Spinal cord (tissue), 10 donors: ENCODE results near the gene MKI67. TPM values are rescaled to one million over a fixed set of nuclear protein-coding genes. Genes with fewer than 3 reads are reported as not detected.
"Not testable (repeated sequence)": the region's sequence is repeated elsewhere in the genome, so short reads cannot be mapped to it uniquely, and the experiment has no call there.

Experiments used
- DNase-seq, 6 donors: peaks; one replicate each; pipeline versions ENCODE4 v3.0.0 to v3.0.0-alpha.2; 2013 to 2015; ENCODE audit warnings: low spot score in 6 of 6, low read depth in 4 of 6
- H3K27ac ChIP-seq: one replicate; pipeline ENCODE4 v1.5.1; 2013; ENCODE audit warnings: low read depth, low read length, control low read depth
- H3K27me3 ChIP-seq: one replicate; pipeline ENCODE4 v1.6.1; 2013; ENCODE audit warnings: low read length; ENCODE audit not compliant: control insufficient read depth, insufficient read depth
- H3K36me3 ChIP-seq: one replicate; pipeline ENCODE4 v1.6.1; 2013; ENCODE audit warnings: low read length; ENCODE audit not compliant: control insufficient read depth, insufficient read depth
- H3K4me1 ChIP-seq: one replicate; pipeline ENCODE4 v1.6.1; 2013; ENCODE audit warnings: low read length; ENCODE audit not compliant: control insufficient read depth, insufficient read depth
- H3K4me3 ChIP-seq: one replicate; pipeline ENCODE4 v1.5.1; 2013; ENCODE audit warnings: low read depth, low read length, control low read depth
- H3K9me3 ChIP-seq: one replicate; pipeline ENCODE4 v1.6.1; 2013; ENCODE audit warnings: low read length; ENCODE audit not compliant: control insufficient read depth, insufficient read depth
- WGBS: methylation state at CpG from one replicate; pipeline ENCODE4 v1.1.5; 2013; ENCODE audit warnings: missing lambda C conversion rate; ENCODE audit not compliant: insufficient coverage; 5-methylcytosine and 5-hydroxymethylcytosine counted together
- long read RNA-seq, 4 donors: transcript quantifications; one replicate each; lab custom pipeline, GENCODE V29; 2026
- polyA plus RNA-seq, 2 donors: library from polyadenylated mRNA; unstranded; fragments of 120-200 nt; gene quantifications; one replicate each; pipeline ENCODE4 v1.2.1, GENCODE V29; 2013; ENCODE audit not compliant: insufficient read length in 2 of 2
- total RNA-seq, 2 donors: library from RNA; depleted of rRNA in 1 of 2; stranded (reverse); fragments of 120-200 nt in 1 of 2; fragments of >200 nt in 1 of 2; gene quantifications; one replicate each; pipeline versions ENCODE4 v1.2.3 to v1.2.4, GENCODE V29; 2013 to 2014
- donor health status: healthy.

The MKI67 gene, protein sequence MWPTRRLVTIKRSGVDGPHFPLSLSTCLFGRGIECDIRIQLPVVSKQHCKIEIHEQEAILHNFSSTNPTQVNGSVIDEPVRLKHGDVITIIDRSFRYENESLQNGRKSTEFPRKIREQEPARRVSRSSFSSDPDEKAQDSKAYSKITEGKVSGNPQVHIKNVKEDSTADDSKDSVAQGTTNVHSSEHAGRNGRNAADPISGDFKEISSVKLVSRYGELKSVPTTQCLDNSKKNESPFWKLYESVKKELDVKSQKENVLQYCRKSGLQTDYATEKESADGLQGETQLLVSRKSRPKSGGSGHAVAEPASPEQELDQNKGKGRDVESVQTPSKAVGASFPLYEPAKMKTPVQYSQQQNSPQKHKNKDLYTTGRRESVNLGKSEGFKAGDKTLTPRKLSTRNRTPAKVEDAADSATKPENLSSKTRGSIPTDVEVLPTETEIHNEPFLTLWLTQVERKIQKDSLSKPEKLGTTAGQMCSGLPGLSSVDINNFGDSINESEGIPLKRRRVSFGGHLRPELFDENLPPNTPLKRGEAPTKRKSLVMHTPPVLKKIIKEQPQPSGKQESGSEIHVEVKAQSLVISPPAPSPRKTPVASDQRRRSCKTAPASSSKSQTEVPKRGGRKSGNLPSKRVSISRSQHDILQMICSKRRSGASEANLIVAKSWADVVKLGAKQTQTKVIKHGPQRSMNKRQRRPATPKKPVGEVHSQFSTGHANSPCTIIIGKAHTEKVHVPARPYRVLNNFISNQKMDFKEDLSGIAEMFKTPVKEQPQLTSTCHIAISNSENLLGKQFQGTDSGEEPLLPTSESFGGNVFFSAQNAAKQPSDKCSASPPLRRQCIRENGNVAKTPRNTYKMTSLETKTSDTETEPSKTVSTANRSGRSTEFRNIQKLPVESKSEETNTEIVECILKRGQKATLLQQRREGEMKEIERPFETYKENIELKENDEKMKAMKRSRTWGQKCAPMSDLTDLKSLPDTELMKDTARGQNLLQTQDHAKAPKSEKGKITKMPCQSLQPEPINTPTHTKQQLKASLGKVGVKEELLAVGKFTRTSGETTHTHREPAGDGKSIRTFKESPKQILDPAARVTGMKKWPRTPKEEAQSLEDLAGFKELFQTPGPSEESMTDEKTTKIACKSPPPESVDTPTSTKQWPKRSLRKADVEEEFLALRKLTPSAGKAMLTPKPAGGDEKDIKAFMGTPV (N-terminal part only)
- total RNA-seq (10 to 100 TPM in 1 of 2 donors, 1 to 10 TPM in 1; 9.3 to 22.4 TPM), polyA plus RNA-seq (10 to 100 TPM; 23.5 to 37.4 TPM)
- long read RNA-seq, donor 1, result 0 reads
- long read RNA-seq, donor 2, partial matches to known transcripts, result 6 of 6 reads
- long read RNA-seq, donor 2, other reads (novel, unspliced or antisense), result 0 of 6 reads
- long read RNA-seq, donor 3, result 0 reads
- long read RNA-seq, donor 4, result 0 reads

DNA sequence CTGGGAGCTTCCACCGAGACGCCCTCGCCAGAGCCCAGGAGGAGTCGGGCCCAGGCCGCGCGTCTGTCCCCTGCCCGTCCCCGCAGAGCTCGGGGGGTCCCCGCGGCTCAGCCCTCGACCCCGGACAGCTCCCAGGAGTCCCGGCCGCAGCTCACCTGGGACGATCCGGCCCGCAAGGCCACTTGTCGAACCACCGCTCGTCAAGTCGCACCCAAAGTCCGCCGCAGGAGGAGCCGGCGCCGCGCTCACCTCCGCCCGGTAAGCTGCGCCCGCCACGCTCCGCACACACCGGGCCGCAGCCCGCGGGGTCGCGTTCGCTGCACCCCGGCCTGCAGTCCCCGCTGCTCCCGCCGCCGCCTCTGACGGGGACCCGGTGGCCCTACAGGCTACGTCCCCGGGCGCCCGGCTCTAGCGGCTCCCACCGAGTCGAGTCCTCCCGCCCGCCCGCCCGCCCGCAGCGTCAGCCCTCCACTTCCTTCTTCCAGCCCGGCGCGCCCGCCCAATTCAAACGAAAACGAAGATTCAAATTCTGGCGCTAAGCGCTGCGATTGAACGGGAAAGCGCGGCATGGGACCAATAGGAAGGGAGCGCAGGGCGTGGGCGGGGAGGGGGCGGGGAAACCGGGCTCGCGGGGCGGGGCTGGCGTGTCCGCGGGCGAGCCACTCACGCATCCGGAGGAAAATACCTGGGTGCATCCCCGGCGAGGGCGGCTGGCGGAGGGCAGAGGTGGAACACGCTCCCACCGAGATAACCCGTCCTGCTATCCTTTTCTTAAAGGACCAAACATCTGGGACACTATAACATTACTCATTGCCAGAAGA is at the start of gene MKI67:
Gene MKI67 (minus strand): TSS at position 480 of the 821 bp plus-strand sequence. CDS start 756 bp downstream, outside the sequence.
- H3K27me3 ChIP-seq, result peaks cover 12% of the 10 kb centered on the region
- peaks cover 20% of the 10 kb centered on the region for H3K4me1 ChIP-seq
- H3K9me3 ChIP-seq, result no peaks in the 10 kb centered on the region
- peak; percentile 68 to 97 (median 88) for DNase-seq
- H3K36me3 ChIP-seq, result no peaks in the 10 kb centered on the region
- no peak within 1 kb of the TSS for H3K27ac ChIP-seq
- peak within 1 kb of the TSS; percentile 56 for H3K4me3 ChIP-seq
- under 1% methylated on average over 93 of the region's 95 CpGs for WGBS

DNA sequence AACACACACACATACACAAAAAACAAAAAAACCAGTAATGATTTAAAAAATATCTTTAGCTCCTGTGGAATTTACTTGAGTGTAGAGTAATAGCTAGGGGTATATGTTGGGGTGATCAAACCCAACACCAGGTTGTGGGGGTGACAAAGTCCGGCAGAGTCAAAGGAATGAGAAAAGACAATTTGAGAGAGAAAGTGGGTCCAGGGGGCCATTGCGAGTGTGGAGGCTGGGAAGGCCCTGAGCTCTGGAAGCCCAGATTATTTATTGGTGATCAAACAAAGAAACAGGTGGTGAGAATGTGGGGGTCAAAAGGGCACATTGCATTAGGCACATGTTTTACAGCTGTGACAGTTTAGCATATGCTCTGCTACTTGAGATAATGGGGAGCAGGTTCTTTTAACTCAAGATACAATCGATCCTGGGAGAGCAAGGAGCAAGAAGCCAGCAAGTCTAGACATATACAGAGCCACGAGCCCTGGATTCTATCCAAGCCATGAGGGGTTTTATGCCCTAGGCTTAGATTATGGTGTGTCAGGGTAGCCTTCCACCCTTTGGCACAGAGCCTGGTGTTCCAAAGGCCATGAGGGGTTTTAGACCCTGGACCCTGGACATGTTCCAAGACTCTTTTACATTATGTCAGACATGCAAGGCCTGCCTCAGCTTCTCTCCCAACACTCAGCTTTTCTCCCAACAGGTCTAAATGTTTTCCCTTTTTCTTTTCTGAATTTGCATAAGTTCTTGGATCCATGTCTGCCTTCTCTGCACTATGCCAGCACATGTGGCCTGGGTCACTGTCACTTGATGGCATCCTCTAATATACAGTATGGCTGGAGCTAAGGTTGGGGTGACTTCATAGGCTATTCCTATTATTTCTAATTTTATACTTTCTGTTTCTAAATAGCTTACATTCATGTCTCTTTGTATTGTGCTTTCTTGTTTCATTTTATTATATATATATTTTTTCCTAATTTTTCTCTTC is 48.6 kb upstream of the MKI67 start:
- H3K4me3 ChIP-seq, result no peak overlapping the region
- H3K9me3 ChIP-seq, result peaks cover 2% of the 10 kb centered on the region
- WGBS, result 84% methylated on average over 4 of the region's 4 CpGs
- H3K36me3 ChIP-seq, result no peaks in the 10 kb centered on the region
- H3K4me1 ChIP-seq, result no peaks in the 10 kb centered on the region
- H3K27ac ChIP-seq, result no peak overlapping the region
- no peaks in the 10 kb centered on the region for H3K27me3 ChIP-seq
- no peak for DNase-seq

DNA sequence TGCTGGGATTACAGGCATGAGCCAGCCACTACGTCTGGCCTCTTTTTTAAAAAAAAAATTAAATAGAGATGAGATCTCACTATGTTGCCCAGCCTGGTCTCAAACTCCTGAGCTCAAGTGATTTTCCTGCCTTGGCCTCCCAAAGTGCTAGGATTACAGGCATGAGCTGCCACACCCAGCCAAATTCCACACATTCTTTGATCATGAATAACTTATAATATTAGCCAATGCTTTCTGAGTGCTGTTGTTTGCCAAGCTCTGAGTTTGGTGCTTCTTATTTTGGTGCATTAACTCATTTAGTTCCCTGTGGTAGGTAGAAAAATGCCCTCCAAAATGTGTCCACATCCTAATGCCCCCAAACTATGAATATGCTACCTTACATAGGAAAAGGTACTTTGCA is 47.2 kb upstream of the MKI67 start:
- H3K4me3 ChIP-seq, result no peak overlapping the region
- no peaks in the 10 kb centered on the region for H3K36me3 ChIP-seq
- no peak overlapping the region for H3K27ac ChIP-seq
- DNase-seq, result no peak
- H3K4me1 ChIP-seq, result peaks cover 7% of the 10 kb centered on the region
- WGBS, result no CpG with 5 or more reads among the region's 1 CpG
- peaks cover 2% of the 10 kb centered on the region for H3K9me3 ChIP-seq
- H3K27me3 ChIP-seq, result no peaks in the 10 kb centered on the region

DNA sequence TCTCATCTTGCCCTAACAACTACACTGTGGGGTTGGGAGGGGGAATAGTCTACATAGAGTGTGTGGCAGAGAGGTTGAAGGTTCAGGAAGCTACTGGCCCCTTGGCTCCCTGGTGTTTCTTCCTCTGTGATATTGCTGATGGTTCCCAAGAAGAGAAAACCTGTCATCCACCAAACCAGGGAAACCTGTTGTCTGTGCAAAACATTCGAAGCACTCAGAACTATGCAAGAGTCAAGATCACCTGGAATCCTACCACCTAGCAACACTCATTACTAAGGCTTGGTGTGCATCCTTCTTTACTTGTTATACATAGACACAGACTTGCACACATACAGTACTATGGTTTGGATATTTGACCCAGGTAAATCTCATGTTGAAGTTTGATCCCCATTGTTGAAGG is 46.5 kb upstream of the MKI67 start:
- H3K9me3 ChIP-seq, result peaks cover 2% of the 10 kb centered on the region
- WGBS, result 89% methylated on average over 1 of the region's 1 CpG

DNA sequence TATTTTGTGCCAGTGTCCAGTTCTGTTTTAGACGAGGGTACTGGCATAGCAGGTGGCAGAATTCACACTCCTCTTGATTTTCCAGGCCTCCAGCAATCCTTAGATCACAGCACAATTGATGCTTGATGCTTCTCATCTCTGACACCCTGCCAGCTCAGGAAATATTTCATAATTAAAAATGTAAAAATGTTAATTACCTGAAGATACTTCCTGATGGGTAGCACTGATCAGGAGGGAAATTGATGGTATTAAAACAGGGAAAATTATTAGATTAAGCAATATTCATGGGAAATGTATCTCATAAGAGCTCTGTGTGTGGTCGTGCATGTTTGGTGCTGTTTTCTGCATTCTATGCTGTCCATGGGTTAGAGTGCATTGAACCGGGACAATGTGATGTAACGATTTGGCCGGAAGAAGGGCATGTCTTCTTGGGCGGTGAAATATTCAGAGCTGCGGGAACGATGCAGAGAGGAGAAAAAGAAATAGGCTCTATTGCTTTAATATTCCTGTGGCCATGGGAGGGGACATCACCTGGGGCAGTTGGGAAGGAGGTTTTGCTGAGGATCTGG is 43.7 kb upstream of the MKI67 start:
- Histone ChIP-seq H3K27ac (no peak overlapping the region), H3K36me3 (no peaks in the 10 kb centered on the region), H3K9me3 (no peaks in the 10 kb centered on the region), H3K27me3 (no peaks in the 10 kb centered on the region), H3K4me1 (peaks cover 13% of the 10 kb centered on the region), H3K4me3 (no peak overlapping the region)
- peak in 1 of 6 donors; percentile 64 for DNase-seq
- 58% methylated on average over 7 of the region's 8 CpGs for WGBS

More for the DNA sequence above, 46.5 kb upstream of the MKI67 start:
- Histone ChIP-seq H3K27me3 (no peaks in the 10 kb centered on the region), H3K4me1 (peaks cover 8% of the 10 kb centered on the region), H3K4me3 (no peak overlapping the region), H3K36me3 (no peaks in the 10 kb centered on the region), H3K27ac (no peak overlapping the region)
- DNase-seq, result no peak

DNA sequence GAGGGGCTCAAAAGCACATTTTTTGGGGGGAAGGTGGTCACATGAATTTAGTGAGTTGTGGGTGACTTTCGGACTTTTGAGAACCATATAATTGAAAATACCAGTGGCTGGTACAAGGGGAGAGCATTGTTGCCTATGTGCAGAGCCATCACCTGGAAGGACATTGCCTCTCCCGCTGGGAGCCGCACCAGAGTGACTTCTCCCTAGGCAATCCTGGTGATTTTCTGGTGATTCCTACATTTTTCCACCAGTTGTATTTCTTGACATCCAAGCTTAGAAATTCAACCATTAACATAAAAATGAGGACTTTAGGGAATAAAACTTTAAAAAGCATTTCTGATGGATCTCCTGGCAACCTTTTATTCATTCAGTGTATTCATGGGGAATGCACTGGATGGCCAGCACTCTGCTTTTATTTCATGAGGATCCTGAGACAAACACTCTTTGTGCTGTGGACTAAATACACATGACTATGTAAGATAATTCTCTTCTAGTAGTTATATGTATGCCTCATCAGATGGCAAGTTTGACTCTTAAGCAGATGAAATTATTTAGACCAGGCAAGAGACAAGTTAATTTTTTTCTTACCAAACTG is 41.8 kb upstream of the MKI67 start:
- H3K4me3 ChIP-seq, result no peak overlapping the region
- no peaks in the 10 kb centered on the region for H3K36me3 ChIP-seq
- WGBS, result no CpG with 5 or more reads among the region's 3 CpGs
- peak in 2 of 6 donors; percentile 41 to 69 for DNase-seq
- no peaks in the 10 kb centered on the region for H3K27me3 ChIP-seq
- no peak overlapping the region for H3K27ac ChIP-seq
- no peaks in the 10 kb centered on the region for H3K9me3 ChIP-seq
- peaks cover 13% of the 10 kb centered on the region for H3K4me1 ChIP-seq

DNA sequence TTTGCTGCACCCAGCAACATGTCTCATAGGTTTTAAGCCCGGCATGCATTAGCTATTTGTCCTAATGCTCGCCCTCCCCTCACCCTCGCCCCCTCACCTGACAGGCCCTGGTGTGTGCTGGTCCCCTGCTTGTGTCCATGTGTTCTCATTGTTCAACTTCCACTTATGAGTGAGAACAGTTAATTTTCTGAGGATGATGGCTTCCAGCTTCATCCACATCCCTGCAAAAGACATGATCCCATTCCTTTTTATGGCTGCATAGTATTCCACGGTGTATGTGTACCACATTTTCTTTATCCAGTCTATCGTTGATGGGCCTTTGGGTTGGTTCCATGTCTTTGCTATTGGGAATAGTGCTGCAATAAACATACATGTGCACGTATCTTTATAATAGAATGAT is 40.9 kb upstream of the MKI67 start:
- WGBS, result 83% methylated on average over 1 of the region's 6 CpGs
- DNase-seq, H3K27ac ChIP-seq: not testable (repeated sequence)

More for the DNA sequence above, 40.9 kb upstream of the MKI67 start:
- not testable (repeated sequence) for H3K4me3 ChIP-seq, H3K9me3 ChIP-seq, H3K36me3 ChIP-seq, H3K27me3 ChIP-seq
- H3K4me1 ChIP-seq, result peaks cover 13% of the 10 kb centered on the region
